Fibroblast of skin of right biceps (primary cell): ENCODE results near the gene EZH2.

Experiments used
- DNase-seq: peaks from one replicate; pipeline ENCODE4 v3.0.0-alpha.2; 2013

Gene EZH2

GRCh38 chr7:148852272-148852671 lies 31.8 kb downstream of the EZH2 start:
- no peak for DNase-seq

- no peak for DNase-seq
Measured at GRCh38 chr7:148850564-148850963, 33.5 kb downstream of the EZH2 start.

- DNase-seq, result no peak
Measured at GRCh38 chr7:148849393-148850098, 34.5 kb downstream of the EZH2 start.

GRCh38 chr7:148847815-148848734 lies 36.0 kb downstream of the EZH2 start:
- DNase-seq, result no peak

GRCh38 chr7:148838905-148839304 lies 45.2 kb downstream of the EZH2 start:
- no peak for DNase-seq

- DNase-seq, result no peak
Measured at GRCh38 chr7:148835854-148836253, 48.2 kb downstream of the EZH2 start.

- no peak for DNase-seq
Measured at GRCh38 chr7:148834605-148835004, 49.5 kb downstream of the EZH2 start.

GRCh38 chr7:148831782-148832181 lies 52.3 kb downstream of the EZH2 start:
- no peak for DNase-seq

- DNase-seq, result no peak
Measured at GRCh38 chr7:148830897-148831692, 53.0 kb downstream of the EZH2 start.

GRCh38 chr7:148828965-148829364 lies 55.1 kb downstream of the EZH2 start:
- DNase-seq, result no peak

GRCh38 chr7:148825338-148825737 lies 58.8 kb downstream of the EZH2 start:
- DNase-seq, result no peak

- DNase-seq, result no peak
Measured at GRCh38 chr7:148824864-148825263, 59.2 kb downstream of the EZH2 start.

GRCh38 chr7:148821422-148821821 lies 62.7 kb downstream of the EZH2 start:
- DNase-seq, result no peak

GRCh38 chr7:148819697-148820360 lies 64.3 kb downstream of the EZH2 start:
- peak; percentile 65 for DNase-seq

GRCh38 chr7:148815612-148816011 lies 68.5 kb downstream of the EZH2 start:
- DNase-seq, result no peak

GRCh38 chr7:148814922-148815559 lies 69.0 kb downstream of the EZH2 start:
- no peak for DNase-seq

- DNase-seq, result no peak
Measured at GRCh38 chr7:148813890-148814289, 70.2 kb downstream of the EZH2 start.

- no peak for DNase-seq
Measured at GRCh38 chr7:148811892-148812291, 72.2 kb downstream of the EZH2 start.

GRCh38 chr7:148809856-148810255 lies 74.2 kb downstream of the EZH2 start:
- no peak for DNase-seq

- no peak for DNase-seq
Measured at GRCh38 chr7:148807436-148807835, 76.7 kb downstream of the EZH2 start.

- DNase-seq, result no peak
Measured at GRCh38 chr7:148806187-148806586, 77.9 kb downstream of the EZH2 start.
